Uterus (tissue), 2 donors: ENCODE results near the gene LGMN.

Experiments
- CTCF ChIP-seq, 4 experiments: fragments of 200-600 bp in 2 of 4; fragments of 450-650 bp in 2 of 4; sonication (generic) in 2 of 4; IDR thresholded peaks; one replicate each; pipeline ENCODE4 v1.5.1; 2016 to 2019; ENCODE audit warnings: antibody characterized with exemption in 4 of 4, mild to moderate bottlenecking in 2 of 4, moderate library complexity in 1 of 4
- POLR2A ChIP-seq, 2 donors: fragments of 450-650 bp; IDR thresholded peaks; one replicate each; pipeline ENCODE4 v1.6.1; 2016; ENCODE audit warnings: antibody characterized with exemption in 2 of 2, mild to moderate bottlenecking in 1 of 2, moderate library complexity in 1 of 2

- no peak for TF ChIP-seq CTCF (IDR thresholded peaks at IDR 0.05)
- no peak for TF ChIP-seq POLR2A (IDR thresholded peaks at IDR 0.05)
Observed at GRCh38 chr14:92737206-92737605, 11.2 kb downstream of the LGMN start.
